H1 (cell line): ENCODE results near the gene CUBN. TPM values are rescaled to one million over a fixed set of nuclear protein-coding genes. Genes with fewer than 3 reads are reported as not detected.
A peak's percentile ranks its signal among the peaks of the same experiment; 100 is the strongest.

Experiments
- BACH1 ChIP-seq: IDR thresholded peaks from 2 replicates; pipeline ENCODE4 v1.6.1; 2012; ENCODE audit warnings: low read length, improper control_type of control experiment
- CHD7 ChIP-seq: fragments of 300-600 bp; sonication (generic); IDR thresholded peaks from 2 replicates; pipeline ENCODE4 v1.7.1; 2012; ENCODE audit warnings: low read length, moderate library complexity, mild to moderate bottlenecking, inconsistent platforms; ENCODE audit not compliant: insufficient replicate concordance
- CTCF ChIP-seq, 3 experiments: IDR thresholded peaks; 1 replicate in 2 of 3; 2 replicates in 1 of 3; pipeline versions ENCODE4 v1.5.1 to v1.6.1; 2011; ENCODE audit warnings: low read length in 3 of 3, mild to moderate bottlenecking in 3 of 3, inconsistent platforms in 2 of 3, low read depth in 1 of 3, moderate library complexity in 1 of 3; ENCODE audit not compliant: insufficient read depth in 1 of 3; ENCODE audit errors: control extremely low read depth in 1 of 3
- KDM4A ChIP-seq: IDR thresholded peaks from one replicate; pipeline ENCODE4 v1.7.1; 2012; ENCODE audit warnings: low read depth, mild to moderate bottlenecking, moderate library complexity, low read length, inconsistent platforms; ENCODE audit not compliant: severe bottlenecking
- RAD21 ChIP-seq, 2 experiments: IDR thresholded peaks in 1 of 2; conservative IDR thresholded peaks in 1 of 2; 2 replicates each; pipeline ENCODE4 v1.6.1; 2011; ENCODE audit warnings: low read depth in 2 of 2, low read length in 2 of 2, improper control_type of control experiment in 1 of 2, inconsistent platforms in 1 of 2, mild to moderate bottlenecking in 1 of 2, moderate library complexity in 1 of 2
- TAF1 ChIP-seq: IDR thresholded peaks from 2 replicates; pipeline ENCODE4 v1.6.1; 2011; ENCODE audit warnings: mild to moderate bottlenecking, low read depth, low read length
- YY1 ChIP-seq: IDR thresholded peaks from 2 replicates; pipeline ENCODE4 v1.6.1; 2011; ENCODE audit warnings: low read depth, mild to moderate bottlenecking, low read length
- polyA plus RNA-seq, 7 experiments: library from polyadenylated mRNA; depleted of rRNA in 3 of 7; stranded (reverse) in 5 of 7; unstranded in 2 of 7; fragments of >200 nt in 5 of 7; fragments of 200-250 nt in 2 of 7; gene quantifications; 1 replicate in 5 of 7; 2 replicates in 1 of 7; 4 replicates in 1 of 7; pipeline versions ENCODE4 v1.2.1 to v1.2.3, GENCODE V29; 2011 to 2013; ENCODE audit warnings: missing spikeins in 2 of 7, mixed read lengths in 2 of 7
- total RNA-seq: library from RNA; stranded (reverse); fragmentation: NEBNext Ultra II Directional; extraction: Animal tissue kit (Norgen Biotek cat#: 25700); gene quantifications from 2 replicates; pipeline ENCODE4 v1.2.1, GENCODE V29; 2021

The CUBN gene
- total and polyA plus RNA-seq, 2 of the 8 experiments (the other 6 are each of a cell fraction or from before 2014, with no cell fraction given) = 0.04 to 0.08 TPM

- no peak for TF ChIP-seq CHD7
- TF ChIP-seq TAF1 = no peak
- peak; percentile 68 to 77 for TF ChIP-seq RAD21 (IDR thresholded peaks at IDR 0.05 in 1 of 2, conservative IDR thresholded peaks at IDR 0.05 in 1 of 2; ENCODE audit: low read depth in 2 of 2, low read length in 2 of 2)
- no peak for TF ChIP-seq KDM4A
- TF ChIP-seq BACH1 = no peak
- TF ChIP-seq YY1 = no peak
- TF ChIP-seq CTCF (IDR thresholded peaks at IDR 0.05; ENCODE audit: control extremely low read depth in 1 of 3, insufficient read depth in 1 of 3, low read depth in 1 of 3, low read length in 3 of 3) = peak in 2 of 3 experiments; percentile 23 to 49; a peak in 2 of 4 replicates
Measured at GRCh38 chr10:16843252-16843870, 286.2 kb downstream of the CUBN start (continued).
